GM19463 (cell line): Measurements from ENCODE around the gene APOBEC3G.
"Not testable (repeated sequence)": the region's sequence is repeated elsewhere in the genome, so short reads cannot be mapped to it uniquely, and the experiment has no call there.

Source experiments
- ATAC-seq: cut with Tn5 transposase; IDR thresholded peaks from one replicate; pipeline ENCODE4 v1.9.1; 2021; ENCODE audit warnings: mild to moderate bottlenecking, moderate library complexity; ENCODE audit not compliant: unreplicated experiment

APOBEC3G gene

DNA sequence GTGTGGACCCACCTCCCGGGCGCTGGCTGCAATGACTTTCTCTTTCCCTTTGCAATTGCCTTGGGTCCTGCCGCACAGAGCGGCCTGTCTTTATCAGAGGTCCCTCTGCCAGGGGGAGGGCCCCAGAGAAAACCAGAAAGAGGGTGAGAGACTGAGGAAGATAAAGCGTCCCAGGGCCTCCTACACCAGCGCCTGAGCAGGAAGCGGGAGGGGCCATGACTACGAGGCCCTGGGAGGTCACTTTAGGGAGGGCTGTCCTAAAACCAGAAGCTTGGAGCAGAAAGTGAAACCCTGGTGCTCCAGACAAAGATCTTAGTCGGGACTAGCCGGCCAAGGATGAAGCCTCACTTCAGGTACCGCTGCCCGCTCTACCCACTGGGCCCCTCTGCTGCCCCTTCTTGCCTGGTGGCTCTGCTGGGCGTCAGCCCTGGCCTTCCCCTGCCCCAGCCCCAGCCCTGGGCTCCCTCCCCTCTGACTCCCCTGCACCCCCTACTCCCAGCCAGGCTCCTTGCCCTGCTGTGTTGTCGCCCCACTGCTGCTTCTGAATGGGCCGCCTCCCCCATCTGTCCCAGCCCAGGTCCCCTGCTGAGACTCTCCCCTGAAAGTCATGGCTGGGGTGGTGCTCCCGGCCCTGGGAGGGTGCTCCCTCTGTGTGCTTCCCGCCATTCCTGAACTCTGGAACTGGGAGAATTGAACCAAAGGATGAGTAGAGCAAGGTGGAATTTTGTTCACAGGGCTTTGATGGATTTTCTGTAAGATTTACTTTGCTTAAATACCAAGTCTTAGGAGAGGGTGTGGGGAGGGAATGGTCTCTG lies at the start of gene APOBEC3G:
APOBEC3G (plus strand) TSS at position 250 of the 815 bp plus-strand sequence; CDS start at position 337, 87 bp downstream.
- ATAC-seq = peak; percentile 87

DNA sequence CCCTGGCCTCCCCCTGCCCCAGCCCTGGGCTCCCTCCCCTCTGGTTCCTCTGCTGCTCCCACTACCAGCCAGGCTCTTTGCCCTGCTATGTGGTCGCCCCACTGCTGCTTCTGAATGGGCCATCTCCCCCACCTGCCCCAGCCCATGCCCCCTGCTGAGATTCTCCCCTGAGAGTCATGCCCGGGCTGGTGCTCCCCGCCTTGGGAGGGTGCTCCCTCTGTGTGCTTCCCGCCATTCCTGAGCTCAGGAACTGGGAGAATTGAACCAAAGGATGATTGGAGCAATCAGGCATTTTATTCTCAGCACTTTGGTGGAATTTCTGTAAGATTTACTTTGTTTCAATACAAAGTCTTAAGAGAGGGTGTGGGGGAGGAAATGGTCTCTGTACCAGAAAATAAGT lies 49.4 kb upstream of the APOBEC3G start:
- ATAC-seq = no peak

- ATAC-seq = no peak
These were observed 48.8 kb upstream of the APOBEC3G start for GRCh38 chr22:39028281-39028680.

GRCh38 chr22:39029227-39029626 lies 47.8 kb upstream of the APOBEC3G start:
- no peak for ATAC-seq

GRCh38 chr22:39030705-39031104 lies 46.4 kb upstream of the APOBEC3G start:
- ATAC-seq = no peak

- not testable (repeated sequence) for ATAC-seq
These were observed 45.4 kb upstream of the APOBEC3G start for GRCh38 chr22:39031434-39032295.

DNA sequence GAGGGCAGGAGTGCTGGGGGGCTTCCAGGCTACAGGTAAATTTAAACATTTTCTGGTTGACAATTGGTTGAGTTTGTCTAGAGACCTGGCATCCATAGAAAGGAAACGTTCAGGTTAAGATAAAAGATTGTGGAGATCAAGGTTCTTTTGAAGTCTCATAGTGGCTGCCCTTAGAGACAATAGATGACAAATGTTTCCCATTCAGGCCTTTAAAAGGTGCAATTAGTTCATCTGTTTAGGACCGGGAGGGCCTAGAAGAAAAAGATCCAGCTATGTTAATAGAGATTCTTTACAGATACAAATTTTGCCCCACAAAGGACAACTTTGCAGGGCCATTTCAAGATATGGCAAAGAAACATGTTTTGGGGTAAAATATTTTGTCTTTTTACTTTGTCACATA lies 40.0 kb upstream of the APOBEC3G start:
- not testable (repeated sequence) for ATAC-seq

DNA sequence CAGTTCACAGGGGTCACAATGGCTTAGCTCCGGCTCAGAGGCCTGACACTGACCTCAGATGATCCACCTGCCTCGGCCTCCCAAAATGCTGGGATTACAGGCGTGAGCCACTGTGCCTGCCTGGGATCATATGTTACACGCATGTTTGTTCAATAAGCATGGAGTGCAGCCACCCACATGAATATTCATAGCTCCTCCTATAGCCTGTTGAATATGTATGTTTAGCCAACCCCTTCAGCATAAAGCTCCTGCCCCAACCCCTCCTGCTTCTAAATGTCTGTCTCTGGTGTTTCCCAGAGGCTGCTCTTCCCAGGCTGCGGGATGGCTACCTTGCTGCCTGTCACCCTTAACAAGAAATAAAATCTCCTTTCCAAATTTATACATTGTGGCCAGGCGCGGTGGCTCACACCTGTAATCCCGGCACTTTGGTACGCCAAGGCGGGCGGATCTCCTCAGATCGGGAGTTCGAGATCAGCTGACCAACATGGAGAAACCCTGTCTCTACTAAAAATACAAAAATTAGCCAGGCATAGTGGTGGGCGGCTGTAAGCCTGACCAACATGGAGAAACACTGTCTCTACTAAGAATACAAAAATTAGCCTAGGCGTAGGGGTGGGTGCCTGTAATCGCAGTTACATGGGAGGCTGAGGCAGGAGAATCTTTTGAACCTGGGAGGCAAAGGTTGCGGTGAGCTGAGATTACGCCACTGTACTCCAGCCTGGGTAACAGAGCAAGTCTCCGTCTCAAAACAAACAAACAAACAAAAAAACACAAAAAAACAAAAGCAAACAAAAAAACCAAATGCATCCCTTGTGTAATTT lies 37.6 kb upstream of the APOBEC3G start:
- ATAC-seq = no peak

DNA sequence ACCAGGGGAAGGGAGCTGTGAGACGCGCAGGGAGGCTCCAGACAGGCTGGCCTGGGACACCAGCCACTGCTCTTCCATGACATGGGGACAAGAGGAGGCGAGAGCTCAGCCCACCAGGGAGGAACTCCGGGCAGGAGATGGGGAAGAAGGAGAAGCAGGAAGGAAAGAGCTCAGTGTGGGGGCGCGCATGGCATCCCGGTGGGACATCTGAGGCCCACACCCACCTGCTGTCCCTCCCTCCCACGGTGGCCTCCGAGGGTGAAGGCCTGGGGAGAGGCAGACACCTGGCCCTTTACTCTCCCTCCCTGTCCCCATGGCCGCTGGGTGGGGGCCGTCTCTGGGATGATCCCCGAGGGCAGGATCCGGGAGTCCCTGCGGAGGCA lies 36.9 kb upstream of the APOBEC3G start:
- not testable (repeated sequence) for ATAC-seq

- peak; percentile 92 for ATAC-seq
These were observed 36.4 kb upstream of the APOBEC3G start, which contains the start of gene APOBEC3F for GRCh38 chr22:39040538-39041296. Gene APOBEC3F, plus strand, starts transcription at chr22:39040864. Its CDS starts 97 bp downstream, at chr22:39040961.

DNA sequence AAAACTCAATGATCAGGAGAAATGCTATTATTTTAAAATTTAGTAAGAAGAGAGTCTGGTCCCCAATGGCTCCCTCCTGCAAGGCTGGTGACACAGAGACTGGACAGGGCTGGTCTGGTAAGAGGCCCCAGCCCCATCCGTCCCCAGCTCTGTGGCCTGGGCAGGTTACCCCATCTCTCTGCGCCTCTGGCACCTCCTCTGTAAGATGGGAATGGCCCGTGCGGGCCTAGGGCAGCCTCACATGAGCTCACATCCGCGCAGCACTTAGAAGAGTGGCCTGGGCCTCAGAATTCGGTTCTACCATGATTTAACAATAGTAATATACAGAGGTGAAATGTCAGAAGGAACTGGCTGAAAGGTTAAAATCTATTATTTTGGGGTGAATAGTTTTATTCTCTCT lies 35.2 kb upstream of the APOBEC3G start:
- ATAC-seq = no peak

DNA sequence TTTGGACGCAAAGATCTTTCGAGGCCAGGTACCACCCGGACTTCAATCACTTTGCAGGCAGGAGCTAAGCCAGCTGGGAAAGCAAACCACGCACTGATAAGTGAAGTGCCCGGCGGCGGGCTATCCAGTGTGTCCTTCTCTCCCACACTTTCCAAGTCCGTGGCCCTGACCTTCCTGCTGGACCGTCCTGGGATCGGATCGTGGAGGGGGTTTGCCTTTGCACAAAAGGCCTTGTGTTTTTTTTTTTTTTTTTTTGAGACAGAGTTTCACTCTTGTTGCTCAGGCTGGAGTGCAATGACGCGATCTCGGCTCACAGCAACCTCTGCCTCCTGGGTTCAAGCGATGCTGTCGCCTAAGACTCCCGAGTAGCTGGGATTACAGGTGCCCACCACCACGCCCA lies 34.0 kb upstream of the APOBEC3G start:
- not testable (repeated sequence) for ATAC-seq

GRCh38 chr22:39045136-39045535 lies 31.9 kb upstream of the APOBEC3G start:
- ATAC-seq = not testable (repeated sequence)

DNA sequence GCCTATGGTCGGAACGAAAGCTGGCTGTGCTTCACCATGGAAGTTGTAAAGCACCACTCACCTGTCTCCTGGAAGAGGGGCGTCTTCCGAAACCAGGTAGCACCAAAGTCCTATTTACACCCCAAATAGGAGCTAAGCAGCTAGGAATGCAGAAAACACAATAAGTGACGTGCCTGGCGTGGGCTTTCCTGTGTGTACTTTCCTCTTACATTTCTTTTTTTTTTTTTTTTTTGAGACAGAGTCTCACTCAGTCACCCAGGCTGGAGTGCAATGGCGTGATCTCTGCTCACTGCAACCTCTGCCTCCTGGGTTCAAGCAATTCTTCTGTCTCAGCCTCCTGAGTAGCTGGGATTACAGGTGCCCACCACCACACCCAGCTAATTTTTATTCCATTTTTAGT lies 27.6 kb upstream of the APOBEC3G start:
- not testable (repeated sequence) for ATAC-seq

GRCh38 chr22:39051844-39052495 lies 25.1 kb upstream of the APOBEC3G start:
- ATAC-seq = not testable (repeated sequence)

- ATAC-seq = no peak
These were observed 21.4 kb upstream of the APOBEC3G start for GRCh38 chr22:39055658-39056057.

GRCh38 chr22:39061290-39061689 lies 15.8 kb upstream of the APOBEC3G start:
- not testable (repeated sequence) for ATAC-seq

- ATAC-seq = not testable (repeated sequence)
These were observed 15.1 kb upstream of the APOBEC3G start for GRCh38 chr22:39061951-39062350.

GRCh38 chr22:39063904-39064303 lies 13.2 kb upstream of the APOBEC3G start:
- ATAC-seq = not testable (repeated sequence)
